ENCODE results near the gene PHKB.

Gene PHKB

DNA sequence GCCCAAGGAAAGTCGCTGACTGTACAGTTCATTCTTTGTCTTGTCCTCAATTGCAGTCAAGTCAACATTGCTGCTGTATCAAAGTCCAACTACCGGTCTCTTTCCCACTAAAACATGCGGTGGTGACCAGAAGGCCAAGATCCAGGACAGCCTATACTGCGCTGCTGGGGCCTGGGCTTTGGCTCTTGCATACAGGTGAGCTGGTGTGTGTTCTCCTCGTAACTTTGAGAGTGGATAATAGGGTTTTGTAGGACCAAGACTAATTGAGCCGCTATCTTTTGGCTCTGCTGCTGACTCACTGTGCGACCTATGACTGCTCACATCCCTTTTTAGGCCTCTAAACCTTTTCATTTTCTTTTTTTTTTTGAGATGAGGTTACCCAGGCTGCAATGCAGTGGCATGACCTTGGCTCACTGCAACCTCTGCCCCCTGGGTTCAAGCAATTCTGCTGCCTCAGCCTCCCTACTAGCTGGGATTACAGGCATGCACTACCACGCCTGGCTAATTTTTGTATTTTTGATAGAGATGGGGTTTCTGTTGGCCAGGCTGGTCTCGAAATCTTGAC lies 38.7 kb downstream of the PHKB start:
- Histone ChIP-seq H3K79me1 (ENCODE audit: low read length) (no peaks in the 10 kb centered on the region), H3K4me2 (ENCODE audit: low read length) (no peak overlapping the region), H3K79me2 (ENCODE audit: control insufficient read depth, insufficient read depth, low read length) (no peaks in the 10 kb centered on the region), H3K27ac (ENCODE audit: low read depth, low read length) (no peak overlapping the region), H2AK5ac (ENCODE audit: low read length) (no peak overlapping the region), H2BK120ac (ENCODE audit: low read depth, low read length) (no peak overlapping the region), H3K18ac (ENCODE audit: low read length) (no peak overlapping the region), H4K5ac (ENCODE audit: low read length) (no peak overlapping the region), H3K4ac (ENCODE audit: low read depth, low read length) (no peak overlapping the region), H3K56ac (ENCODE audit: low read length) (no peak overlapping the region), H3K9ac (ENCODE audit: low read length) (no peak overlapping the region), H3K27me3 (ENCODE audit: insufficient read depth, low read length, poor library complexity) (no peaks in the 10 kb centered on the region), H2BK15ac (replicated peaks; ENCODE audit: low read depth) (no peak overlapping the region), H4K8ac (ENCODE audit: low read depth, low read length) (no peak overlapping the region), H3K23ac (ENCODE audit: low read length) (no peak overlapping the region), H2BK5ac (ENCODE audit: low read length) (no peak overlapping the region), H3K36me3 (ENCODE audit: control insufficient read depth, insufficient read depth, low read length) (no peaks in the 10 kb centered on the region), H3K4me1 (ENCODE audit: control insufficient read depth, low read depth, low read length) (no peaks in the 10 kb centered on the region), H3K4me3 (ENCODE audit: low read length) (no peak overlapping the region)
- DNase-seq, result no peak
- no CpG with 5 or more reads among the region's 9 CpGs for WGBS (ENCODE audit: extremely low coverage, insufficient coverage, low lambda C conversion rate)

DNA sequence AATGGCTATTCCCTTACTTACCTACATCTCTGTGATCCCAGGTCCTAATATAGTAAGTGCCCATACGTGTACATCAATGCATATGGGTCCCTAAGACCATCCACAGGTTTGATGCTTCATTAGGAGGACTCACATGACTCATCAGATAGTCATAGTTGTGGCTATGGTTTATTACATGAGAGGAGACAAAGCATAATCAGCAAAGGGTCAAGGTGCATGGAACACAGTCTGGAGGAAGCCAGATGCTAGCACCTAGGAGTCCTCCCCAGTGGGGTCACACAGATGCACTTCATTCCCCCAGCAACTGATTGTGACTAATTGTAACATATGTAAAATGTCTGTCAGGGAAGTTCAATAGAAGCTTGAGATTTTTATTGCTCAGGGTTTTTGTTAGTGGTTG lies 42.8 kb downstream of the PHKB start:
- no peak overlapping the region for H3K4me3 ChIP-seq (ENCODE audit: low read length)
- no peak overlapping the region for H3K4me2 ChIP-seq (ENCODE audit: low read length)
- no peak overlapping the region for H3K18ac ChIP-seq (ENCODE audit: low read length)
- no CpG with 5 or more reads among the region's 1 CpG for WGBS (ENCODE audit: extremely low coverage, insufficient coverage, low lambda C conversion rate)
- H4K5ac ChIP-seq (ENCODE audit: low read length), result no peak overlapping the region
- no peaks in the 10 kb centered on the region for H3K27me3 ChIP-seq (ENCODE audit: insufficient read depth, low read length, poor library complexity)
- H3K79me1 ChIP-seq (ENCODE audit: low read length), result no peaks in the 10 kb centered on the region
- H4K8ac ChIP-seq (ENCODE audit: low read depth, low read length), result no peak overlapping the region
- no peak overlapping the region for H3K4ac ChIP-seq (ENCODE audit: low read depth, low read length)
- DNase-seq, result no peak
- no peak overlapping the region for H3K56ac ChIP-seq (ENCODE audit: low read length)
- no peak overlapping the region for H3K27ac ChIP-seq (ENCODE audit: low read depth, low read length)
- no peak overlapping the region for H3K23ac ChIP-seq (ENCODE audit: low read length)
- no peaks in the 10 kb centered on the region for H3K79me2 ChIP-seq (ENCODE audit: control insufficient read depth, insufficient read depth, low read length)
- no peak overlapping the region for H2BK5ac ChIP-seq (ENCODE audit: low read length)
- H3K36me3 ChIP-seq (ENCODE audit: control insufficient read depth, insufficient read depth, low read length), result no peaks in the 10 kb centered on the region
- no peak overlapping the region for H2BK120ac ChIP-seq (ENCODE audit: low read depth, low read length)
- no peak overlapping the region for H2BK15ac ChIP-seq (replicated peaks; ENCODE audit: low read depth)
- no peak overlapping the region for H3K9ac ChIP-seq (ENCODE audit: low read length)
- no peaks in the 10 kb centered on the region for H3K4me1 ChIP-seq (ENCODE audit: control insufficient read depth, low read depth, low read length)
- no peak overlapping the region for H2AK5ac ChIP-seq (ENCODE audit: low read length)

DNA sequence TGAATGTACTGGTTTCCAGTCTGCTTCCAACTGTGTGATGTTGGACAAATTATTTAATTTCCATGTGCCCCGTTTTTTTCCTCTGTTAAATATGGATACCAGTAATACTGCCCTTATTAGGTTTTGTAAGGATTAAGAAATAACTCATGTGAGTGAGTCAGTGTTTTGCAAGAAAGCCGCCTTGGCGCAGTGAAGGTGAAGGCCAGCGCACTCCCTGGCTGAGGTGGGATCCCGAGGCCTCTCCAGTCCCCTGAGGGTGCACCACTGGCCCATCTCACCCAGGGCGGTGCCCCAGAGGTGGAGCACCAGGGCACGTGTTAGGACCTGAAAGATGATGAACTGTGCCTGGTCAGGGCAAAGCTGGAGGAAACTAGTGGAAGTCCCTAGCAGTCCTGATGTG lies 43.5 kb downstream of the PHKB start:
- Histone ChIP-seq H3K23ac (ENCODE audit: low read length) (no peak overlapping the region), H4K5ac (ENCODE audit: low read length) (no peak overlapping the region), H3K56ac (ENCODE audit: low read length) (no peak overlapping the region), H3K27ac (ENCODE audit: low read depth, low read length) (no peak overlapping the region), H3K27me3 (ENCODE audit: insufficient read depth, low read length, poor library complexity) (no peaks in the 10 kb centered on the region), H3K4me1 (ENCODE audit: control insufficient read depth, low read depth, low read length) (no peaks in the 10 kb centered on the region), H2BK120ac (ENCODE audit: low read depth, low read length) (no peak overlapping the region), H3K4me3 (ENCODE audit: low read length) (no peak overlapping the region), H3K4me2 (ENCODE audit: low read length) (no peak overlapping the region), H3K79me2 (ENCODE audit: control insufficient read depth, insufficient read depth, low read length) (no peaks in the 10 kb centered on the region), H4K8ac (ENCODE audit: low read depth, low read length) (no peak overlapping the region), H3K18ac (ENCODE audit: low read length) (no peak overlapping the region), H2BK15ac (replicated peaks; ENCODE audit: low read depth) (no peak overlapping the region), H3K9ac (ENCODE audit: low read length) (no peak overlapping the region), H3K79me1 (ENCODE audit: low read length) (no peaks in the 10 kb centered on the region), H3K4ac (ENCODE audit: low read depth, low read length) (no peak overlapping the region), H3K36me3 (ENCODE audit: control insufficient read depth, insufficient read depth, low read length) (no peaks in the 10 kb centered on the region), H2BK5ac (ENCODE audit: low read length) (no peak overlapping the region), H2AK5ac (ENCODE audit: low read length) (no peak overlapping the region)
- WGBS (ENCODE audit: extremely low coverage, insufficient coverage, low lambda C conversion rate), result no CpG with 5 or more reads among the region's 7 CpGs
- no peak for DNase-seq

DNA sequence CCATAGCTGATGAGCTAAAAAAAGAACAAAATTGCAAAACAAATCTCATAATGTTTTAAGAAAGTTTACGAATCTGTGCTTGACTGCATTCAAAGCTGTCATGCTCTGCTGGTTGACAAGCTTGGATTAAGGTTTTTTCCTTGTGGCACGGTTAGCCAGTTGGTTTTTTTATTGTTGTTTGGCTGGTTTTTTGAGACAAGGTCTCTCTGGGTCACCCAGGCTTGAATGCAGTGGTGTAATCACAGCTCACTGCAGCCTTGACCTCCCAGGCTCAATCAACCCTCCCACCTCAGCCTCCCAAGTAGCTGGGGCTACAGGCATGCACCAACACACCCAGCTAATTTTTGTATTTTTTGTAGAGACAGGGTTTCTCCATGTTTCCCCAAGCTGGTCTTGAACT lies 45.7 kb downstream of the PHKB start:
- H2BK5ac ChIP-seq (ENCODE audit: low read length), result no peak overlapping the region
- H3K23ac ChIP-seq (ENCODE audit: low read length), result no peak overlapping the region
- no peak overlapping the region for H2BK15ac ChIP-seq (replicated peaks; ENCODE audit: low read depth)
- no peak overlapping the region for H3K4me2 ChIP-seq (ENCODE audit: low read length)
- no peak overlapping the region for H3K18ac ChIP-seq (ENCODE audit: low read length)
- H4K5ac ChIP-seq (ENCODE audit: low read length), result no peak overlapping the region
- H3K4me3 ChIP-seq (ENCODE audit: low read length), result no peak overlapping the region
- H3K4ac ChIP-seq (ENCODE audit: low read depth, low read length), result no peak overlapping the region
- no peak overlapping the region for H4K8ac ChIP-seq (ENCODE audit: low read depth, low read length)
- no peak overlapping the region for H3K56ac ChIP-seq (ENCODE audit: low read length)
- DNase-seq, result no peak
- no peak overlapping the region for H3K27ac ChIP-seq (ENCODE audit: low read depth, low read length)
- H2BK120ac ChIP-seq (ENCODE audit: low read depth, low read length), result no peak overlapping the region
- no peak overlapping the region for H3K9ac ChIP-seq (ENCODE audit: low read length)
- WGBS (ENCODE audit: extremely low coverage, insufficient coverage, low lambda C conversion rate), result no CpG with 5 or more reads among the region's 2 CpGs
- no peaks in the 10 kb centered on the region for H3K79me1 ChIP-seq (ENCODE audit: low read length)
- H2AK5ac ChIP-seq (ENCODE audit: low read length), result no peak overlapping the region
- H3K4me1 ChIP-seq (ENCODE audit: control insufficient read depth, low read depth, low read length), result no peaks in the 10 kb centered on the region
- H3K79me2 ChIP-seq (ENCODE audit: control insufficient read depth, insufficient read depth, low read length), result no peaks in the 10 kb centered on the region
- no peaks in the 10 kb centered on the region for H3K36me3 ChIP-seq (ENCODE audit: control insufficient read depth, insufficient read depth, low read length)
- H3K27me3 ChIP-seq (ENCODE audit: insufficient read depth, low read length, poor library complexity), result no peaks in the 10 kb centered on the region

DNA sequence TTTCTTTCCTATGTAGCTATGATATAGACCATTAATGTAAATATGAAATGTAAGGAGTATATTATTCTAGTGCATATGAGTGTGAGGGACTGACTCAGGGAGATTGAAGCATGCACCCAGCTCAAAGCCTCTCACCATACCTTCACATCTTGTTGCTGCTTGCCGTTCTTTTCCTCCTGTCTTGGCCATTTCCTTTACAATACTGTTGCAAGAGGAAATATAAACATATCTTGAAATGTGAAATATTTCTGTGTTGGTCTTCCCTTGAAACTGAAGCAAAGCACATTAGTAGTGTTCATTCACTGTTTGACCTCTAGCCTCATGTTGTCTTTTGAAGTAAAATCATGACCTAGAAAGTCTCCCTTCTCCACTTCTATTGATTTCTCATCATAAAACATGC lies 46.6 kb downstream of the PHKB start:
- Histone ChIP-seq H3K27ac (ENCODE audit: low read depth, low read length) (no peak overlapping the region), H3K4ac (ENCODE audit: low read depth, low read length) (no peak overlapping the region), H3K18ac (ENCODE audit: low read length) (no peak overlapping the region), H4K5ac (ENCODE audit: low read length) (no peak overlapping the region), H3K79me2 (ENCODE audit: control insufficient read depth, insufficient read depth, low read length) (no peaks in the 10 kb centered on the region), H2BK15ac (replicated peaks; ENCODE audit: low read depth) (no peak overlapping the region), H2AK5ac (ENCODE audit: low read length) (no peak overlapping the region), H3K36me3 (ENCODE audit: control insufficient read depth, insufficient read depth, low read length) (no peaks in the 10 kb centered on the region), H3K27me3 (ENCODE audit: insufficient read depth, low read length, poor library complexity) (no peaks in the 10 kb centered on the region), H3K56ac (ENCODE audit: low read length) (no peak overlapping the region), H2BK5ac (ENCODE audit: low read length) (no peak overlapping the region), H4K8ac (ENCODE audit: low read depth, low read length) (no peak overlapping the region), H3K4me3 (ENCODE audit: low read length) (no peak overlapping the region), H2BK120ac (ENCODE audit: low read depth, low read length) (no peak overlapping the region), H3K4me1 (ENCODE audit: control insufficient read depth, low read depth, low read length) (no peaks in the 10 kb centered on the region), H3K23ac (ENCODE audit: low read length) (no peak overlapping the region), H3K79me1 (ENCODE audit: low read length) (no peaks in the 10 kb centered on the region), H3K9ac (ENCODE audit: low read length) (no peak overlapping the region), H3K4me2 (ENCODE audit: low read length) (no peak overlapping the region)
- no CpG with 5 or more reads among the region's 1 CpG for WGBS (ENCODE audit: extremely low coverage, insufficient coverage, low lambda C conversion rate)
- DNase-seq, result no peak

DNA sequence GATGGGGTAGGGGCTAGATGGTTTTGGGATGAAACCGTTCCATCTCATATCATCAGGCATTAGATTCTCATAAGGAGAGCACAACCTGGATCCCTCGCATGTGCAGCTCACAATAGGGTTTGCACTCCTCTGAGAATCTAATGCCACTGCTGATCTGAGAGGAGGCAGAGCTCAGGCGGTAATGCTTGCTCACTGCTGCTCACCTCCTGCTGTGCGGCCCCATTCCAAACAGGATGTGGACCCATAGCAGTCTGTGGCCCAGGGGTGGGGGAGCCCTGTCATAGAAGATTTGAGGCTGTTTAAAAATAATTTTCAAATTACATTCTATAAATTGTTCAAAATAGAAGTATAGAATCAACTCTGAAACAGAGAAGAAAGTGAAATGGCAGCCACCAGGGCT lies 50.8 kb downstream of the PHKB start:
- Histone ChIP-seq H4K8ac (ENCODE audit: low read depth, low read length) (no peak overlapping the region), H3K4ac (ENCODE audit: low read depth, low read length) (no peak overlapping the region), H3K23ac (ENCODE audit: low read length) (no peak overlapping the region), H3K56ac (ENCODE audit: low read length) (no peak overlapping the region), H2BK5ac (ENCODE audit: low read length) (no peak overlapping the region), H3K36me3 (ENCODE audit: control insufficient read depth, insufficient read depth, low read length) (no peaks in the 10 kb centered on the region), H3K4me2 (ENCODE audit: low read length) (no peak overlapping the region), H2BK120ac (ENCODE audit: low read depth, low read length) (no peak overlapping the region), H4K5ac (ENCODE audit: low read length) (no peak overlapping the region), H2BK15ac (replicated peaks; ENCODE audit: low read depth) (no peak overlapping the region), H3K79me1 (ENCODE audit: low read length) (no peaks in the 10 kb centered on the region), H3K27me3 (ENCODE audit: insufficient read depth, low read length, poor library complexity) (no peaks in the 10 kb centered on the region), H3K18ac (ENCODE audit: low read length) (no peak overlapping the region), H2AK5ac (ENCODE audit: low read length) (no peak overlapping the region), H3K4me1 (ENCODE audit: control insufficient read depth, low read depth, low read length) (no peaks in the 10 kb centered on the region), H3K4me3 (ENCODE audit: low read length) (no peak overlapping the region), H3K79me2 (ENCODE audit: control insufficient read depth, insufficient read depth, low read length) (no peaks in the 10 kb centered on the region), H3K27ac (ENCODE audit: low read depth, low read length) (no peak overlapping the region), H3K9ac (ENCODE audit: low read length) (no peak overlapping the region)
- peak; percentile 17 for DNase-seq
- no CpG with 5 or more reads among the region's 4 CpGs for WGBS (ENCODE audit: extremely low coverage, insufficient coverage, low lambda C conversion rate)

Measured in mesendoderm (in vitro differentiated cells).